Activated T-cell treated with anti-CD3 and anti-CD28 coated beads, Interleukin-2, amount 50 U/mL, for 72 hours (primary cell): ENCODE data around the gene PXT1. TPM values are rescaled to one million over a fixed set of nuclear protein-coding genes. Genes with fewer than 3 reads are reported as not detected.

ENCODE experiments used
- ATAC-seq, 2 donors: fragments of 150-1000 bp; cut with Tn5 transposase; replicated peaks in 1 of 2; 2 replicates each; pipeline ENCODE4 v1.10.0; 2021; ENCODE audit warnings: moderate library complexity in 2 of 2, mild to moderate bottlenecking in 1 of 2
- DNase-seq, 2 donors: peaks; one replicate each; pipeline ENCODE4 v3.0.0; 2021 to 2022; ENCODE audit warnings: mixed read lengths in 1 of 2
- H3K27ac Mint-ChIP-seq: one replicate; pipeline ENCODE4 v1.8.0; 2022; ENCODE audit warnings: mild to moderate bottlenecking, moderate library complexity, mixed read lengths
- H3K27me3 Mint-ChIP-seq: one replicate; pipeline ENCODE4 v1.8.0; 2022; ENCODE audit warnings: low read depth, mixed read lengths
- H3K36me3 Mint-ChIP-seq, 2 donors: one replicate each; pipeline ENCODE4 v1.8.0; 2022; ENCODE audit warnings: mixed read lengths in 2 of 2, mild to moderate bottlenecking in 1 of 2; ENCODE audit not compliant: insufficient read depth in 2 of 2
- H3K4me1 Mint-ChIP-seq: one replicate; pipeline ENCODE4 v1.8.0; 2022; ENCODE audit warnings: low read depth, mixed read lengths
- H3K4me3 Mint-ChIP-seq, 2 donors: one replicate each; pipeline ENCODE4 v1.8.0; 2022; ENCODE audit warnings: mild to moderate bottlenecking in 2 of 2, mixed read lengths in 2 of 2, moderate library complexity in 2 of 2
- H3K9me3 Mint-ChIP-seq, 2 donors: one replicate each; pipeline ENCODE4 v1.8.0; 2022; ENCODE audit warnings: mixed read lengths in 2 of 2
- total RNA-seq, 2 donors: library from RNA; stranded (reverse); gene quantifications; one replicate each; pipeline ENCODE4 v1.2.3, GENCODE V29; 2022

The PXT1 gene
- total RNA-seq, 2 donors from 2014 or later, result 0.25 to 0.48 TPM

DNA sequence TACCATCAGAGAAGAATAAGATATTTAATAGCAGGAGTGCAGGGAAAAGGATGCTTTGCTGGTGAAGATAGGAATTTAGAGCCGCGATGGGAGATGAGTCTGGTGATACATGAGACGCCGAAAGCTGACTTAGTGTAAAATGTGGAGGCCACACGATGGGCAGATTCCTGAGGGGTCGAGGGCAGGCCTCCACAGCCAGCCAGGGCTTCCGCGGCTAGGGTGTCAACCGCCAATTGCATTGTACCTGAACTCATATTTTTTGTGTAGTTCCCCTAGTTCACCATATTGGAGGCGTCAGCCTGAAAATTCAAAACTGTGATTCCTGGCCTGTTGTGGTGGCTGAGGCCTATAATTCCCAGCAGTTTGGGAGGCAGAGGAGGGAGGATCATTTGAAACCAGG, 63.7 kb downstream of the PXT1 start:
- H3K27me3 Mint-ChIP-seq, result no peaks in the 10 kb centered on the region
- DNase-seq (no peak), ATAC-seq (no peak)
- H3K36me3 Mint-ChIP-seq, result no peaks in the 10 kb centered on the region
- H3K4me1 Mint-ChIP-seq, result peaks cover 5% of the 10 kb centered on the region
- no peak overlapping the region for H3K27ac Mint-ChIP-seq
- H3K9me3 Mint-ChIP-seq, result no peaks in the 10 kb centered on the region
- no peak overlapping the region for H3K4me3 Mint-ChIP-seq

DNA sequence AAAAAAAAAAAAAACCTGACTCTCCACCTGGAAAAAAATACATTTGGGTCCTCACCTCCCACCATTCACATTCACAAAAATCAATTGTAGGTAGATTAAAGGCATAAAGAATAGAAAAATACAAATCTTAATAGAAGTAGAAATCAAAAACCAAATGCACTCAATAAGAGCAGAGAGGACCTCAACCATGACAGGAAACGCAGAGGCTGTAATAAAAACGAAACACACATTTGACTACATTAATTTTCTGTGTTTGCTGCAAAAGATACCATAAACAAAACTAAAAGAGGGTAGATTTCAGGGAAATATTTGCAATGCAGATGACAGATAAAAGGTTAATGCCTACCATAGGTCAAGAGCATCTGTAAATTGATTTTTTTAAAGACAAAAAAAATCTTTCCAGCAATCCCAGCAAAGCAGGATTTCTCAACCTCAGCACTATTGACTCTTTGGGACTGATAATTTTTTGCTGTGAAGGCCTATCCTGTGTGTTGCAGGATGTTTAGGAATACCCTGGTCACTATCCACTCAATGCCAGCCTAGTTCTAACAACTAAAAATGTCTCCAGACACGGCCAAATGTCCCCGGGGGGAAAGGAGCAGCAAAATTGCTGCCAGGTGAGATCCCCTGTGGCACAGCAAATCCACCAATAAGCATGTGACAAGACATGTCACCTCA, 64.3 kb downstream of the PXT1 start:
- no peaks in the 10 kb centered on the region for H3K36me3 Mint-ChIP-seq
- H3K27me3 Mint-ChIP-seq, result no peaks in the 10 kb centered on the region
- ATAC-seq, result no peak

DNA sequence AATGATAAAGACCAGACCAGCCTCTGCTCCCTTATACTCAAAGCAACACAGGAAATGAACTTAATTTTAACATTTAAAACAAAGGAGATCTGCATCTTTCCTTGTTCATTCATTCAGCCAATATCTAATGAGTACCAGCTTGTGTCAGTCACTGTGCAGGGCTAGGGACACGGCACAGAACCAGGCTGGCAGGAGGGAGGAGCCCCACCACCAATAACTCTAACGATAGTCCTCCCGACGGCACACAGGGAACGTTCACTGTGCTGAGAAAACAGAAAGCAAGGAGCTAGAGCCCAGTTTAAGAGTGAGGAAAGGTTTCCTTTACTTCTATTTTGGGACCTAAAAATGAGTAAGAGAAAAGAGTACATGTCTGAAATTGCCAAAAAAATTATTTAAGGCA, 65.1 kb downstream of the PXT1 start:
- ATAC-seq (no peak), DNase-seq (no peak)
- no peaks in the 10 kb centered on the region for H3K27me3 Mint-ChIP-seq
- no peaks in the 10 kb centered on the region for H3K9me3 Mint-ChIP-seq
- no peaks in the 10 kb centered on the region for H3K4me1 Mint-ChIP-seq
- H3K4me3 Mint-ChIP-seq, result peak overlapping the region in 1 of 2 donors; percentile 37
- no peak overlapping the region for H3K27ac Mint-ChIP-seq
- no peaks in the 10 kb centered on the region for H3K36me3 Mint-ChIP-seq

More for the DNA sequence above, 64.3 kb downstream of the PXT1 start:
- no peak for DNase-seq
- Mint-ChIP-seq H3K4me1 (no peaks in the 10 kb centered on the region), H3K9me3 (no peaks in the 10 kb centered on the region), H3K27ac (peak overlapping the region; percentile 41), H3K4me3 (peak overlapping the region in 1 of 2 donors; percentile 37)

DNA sequence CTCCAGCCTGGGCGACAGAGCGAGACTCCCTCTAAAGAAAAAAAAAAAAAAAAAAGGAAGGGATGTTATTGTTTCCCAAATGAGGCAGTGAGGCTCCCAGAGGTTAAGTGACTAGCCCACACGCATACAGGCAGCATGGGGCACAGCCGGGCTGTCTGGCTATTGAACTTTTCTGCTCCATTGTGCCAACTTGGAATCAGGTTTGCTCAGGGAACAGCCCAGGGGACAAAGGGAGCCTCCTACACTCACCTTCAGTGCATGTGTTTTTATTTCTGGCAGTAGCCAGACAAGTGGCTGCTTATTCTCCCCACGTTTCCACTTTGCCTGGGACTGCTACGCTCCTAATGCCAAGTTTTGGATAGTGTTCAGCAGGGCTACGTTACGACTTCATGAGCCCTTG, 65.9 kb downstream of the PXT1 start:
- H3K4me1 Mint-ChIP-seq, result no peaks in the 10 kb centered on the region
- H3K9me3 Mint-ChIP-seq, result no peaks in the 10 kb centered on the region
- no peaks in the 10 kb centered on the region for H3K27me3 Mint-ChIP-seq
- H3K27ac Mint-ChIP-seq, result no peak overlapping the region
- ATAC-seq (no peak), DNase-seq (no peak)
- no peaks in the 10 kb centered on the region for H3K36me3 Mint-ChIP-seq
- no peak overlapping the region for H3K4me3 Mint-ChIP-seq

DNA sequence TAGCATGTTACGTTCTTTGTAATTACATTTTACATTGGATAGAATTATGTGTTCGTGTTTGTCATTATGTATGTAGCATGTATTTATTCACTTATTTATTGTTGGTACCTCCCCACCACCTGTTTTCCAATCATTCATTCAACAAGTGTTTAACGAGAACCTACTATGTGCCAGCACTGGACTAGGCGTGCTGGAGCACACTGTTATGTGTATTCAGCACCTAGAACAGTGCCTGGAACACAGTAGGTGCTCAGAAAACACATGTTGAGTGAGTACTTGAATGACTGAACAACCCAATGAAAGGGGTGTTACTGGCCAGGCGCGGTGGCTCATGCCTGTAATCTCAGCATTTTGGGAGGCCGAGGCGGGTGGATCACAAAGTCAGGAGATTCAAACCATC, 66.5 kb downstream of the PXT1 start:
- DNase-seq (no peak), ATAC-seq (no peak)
- Mint-ChIP-seq H3K4me3 (no peak overlapping the region), H3K27me3 (no peaks in the 10 kb centered on the region), H3K27ac (no peak overlapping the region), H3K9me3 (no peaks in the 10 kb centered on the region), H3K4me1 (no peaks in the 10 kb centered on the region), H3K36me3 (no peaks in the 10 kb centered on the region)

DNA sequence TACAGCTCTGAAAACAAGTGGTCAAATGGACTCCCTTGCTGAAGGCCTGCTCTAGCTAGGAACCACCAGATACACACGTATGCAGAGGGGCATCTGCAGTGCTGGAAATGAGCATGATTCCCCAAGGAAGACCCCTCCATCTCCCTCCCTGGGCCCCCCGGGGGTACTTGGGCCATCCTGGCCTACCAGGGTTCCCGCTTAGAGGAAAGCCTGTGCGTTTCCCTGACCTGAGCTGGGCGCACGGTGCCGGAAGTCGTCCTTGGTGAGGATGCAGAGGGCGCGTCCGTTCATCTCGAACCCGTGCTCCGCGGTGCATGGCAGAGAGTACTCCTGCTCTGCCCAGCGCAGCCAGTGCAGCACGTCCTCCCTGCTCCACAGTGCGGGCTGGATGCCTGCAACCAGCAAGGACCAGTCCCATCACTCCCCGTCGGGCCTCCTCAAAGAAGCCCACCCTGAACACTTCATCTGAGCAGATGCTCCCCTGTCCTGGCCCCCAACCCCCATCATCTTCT, 67.0 kb downstream of the PXT1 start:
- Mint-ChIP-seq H3K4me3 (no peak overlapping the region), H3K4me1 (no peaks in the 10 kb centered on the region), H3K36me3 (no peaks in the 10 kb centered on the region), H3K9me3 (no peaks in the 10 kb centered on the region), H3K27ac (no peak overlapping the region), H3K27me3 (no peaks in the 10 kb centered on the region)
- DNase-seq (no peak), ATAC-seq (no peak)

DNA sequence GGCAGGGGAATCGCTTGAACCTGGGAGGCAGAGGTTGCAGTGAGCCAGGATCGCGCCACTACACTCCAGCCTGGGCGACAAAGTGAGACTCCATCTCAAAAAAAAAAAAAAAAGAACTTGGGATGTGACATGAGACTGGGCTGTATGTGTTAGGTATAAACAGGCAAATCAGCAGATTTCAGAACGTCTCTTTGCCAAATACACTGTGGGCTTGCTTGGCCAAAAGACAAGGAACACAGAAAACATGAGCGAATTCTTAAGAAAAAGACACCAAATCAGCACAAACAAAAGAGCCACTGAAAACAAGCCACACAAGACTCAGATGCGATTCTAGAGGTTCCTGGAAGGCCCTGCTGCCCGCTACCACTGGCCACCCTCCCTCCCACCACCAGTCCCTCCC, 67.7 kb downstream of the PXT1 start:
- ATAC-seq (no peak), DNase-seq (no peak)
- Mint-ChIP-seq H3K9me3 (no peaks in the 10 kb centered on the region), H3K4me3 (no peak overlapping the region), H3K36me3 (no peaks in the 10 kb centered on the region), H3K27ac (no peak overlapping the region), H3K27me3 (no peaks in the 10 kb centered on the region), H3K4me1 (no peaks in the 10 kb centered on the region)

DNA sequence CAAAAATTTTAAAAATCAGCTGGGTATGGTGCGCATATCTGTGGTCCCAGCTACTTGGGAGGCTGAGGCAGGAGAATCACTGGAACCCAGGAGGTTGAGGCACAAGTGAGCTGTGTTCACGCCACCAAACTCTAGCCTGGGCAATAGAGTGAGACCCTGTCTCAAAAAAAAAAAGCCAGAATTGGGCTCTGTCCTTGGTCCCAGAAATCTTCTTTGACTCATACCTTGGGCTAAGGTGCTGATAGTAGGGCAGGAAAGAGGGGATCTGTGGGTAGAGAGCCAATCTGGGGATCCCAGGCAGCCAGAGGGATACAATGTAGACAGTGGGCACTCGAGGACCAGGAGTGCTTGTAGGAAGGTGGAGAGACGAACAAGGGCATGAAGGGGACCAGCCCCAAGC, 68.5 kb downstream of the PXT1 start:
- no peaks in the 10 kb centered on the region for H3K4me1 Mint-ChIP-seq
- no peaks in the 10 kb centered on the region for H3K36me3 Mint-ChIP-seq
- H3K4me3 Mint-ChIP-seq, result no peak overlapping the region
- H3K9me3 Mint-ChIP-seq, result no peaks in the 10 kb centered on the region
- no peaks in the 10 kb centered on the region for H3K27me3 Mint-ChIP-seq
- ATAC-seq (no peak), DNase-seq (no peak)
- no peak overlapping the region for H3K27ac Mint-ChIP-seq

DNA sequence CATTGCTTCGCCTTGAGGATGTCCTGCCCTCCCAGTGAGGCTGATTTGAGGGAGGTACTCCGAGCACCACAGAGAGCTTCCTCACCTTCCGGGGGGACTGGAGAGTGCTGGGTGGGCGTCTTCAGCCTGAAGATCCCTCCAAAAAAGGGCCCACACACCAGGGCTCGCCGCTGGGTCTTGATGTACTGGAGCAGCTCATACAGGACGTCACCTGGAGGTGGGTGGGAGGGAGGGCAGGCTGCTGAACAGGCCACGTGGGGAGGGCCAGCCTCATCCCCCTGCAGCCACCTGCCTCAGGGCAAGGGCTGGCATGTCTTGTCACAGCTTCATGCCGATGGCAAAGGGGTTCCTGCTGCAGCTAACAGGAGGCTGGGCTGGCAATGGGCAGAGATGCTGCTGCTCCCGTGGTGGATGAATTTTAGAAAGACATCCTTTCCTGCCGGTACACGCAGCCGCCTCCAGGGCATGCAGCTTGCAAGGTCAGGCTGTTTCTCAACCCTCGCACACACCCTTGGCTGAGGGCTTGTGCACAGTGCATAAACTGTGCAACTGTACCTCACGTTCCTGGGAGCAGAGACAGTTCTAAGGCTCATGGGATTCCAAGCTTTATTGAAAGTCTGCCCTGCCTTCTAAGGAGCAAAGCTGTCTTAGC, 69.2 kb downstream of the PXT1 start:
- DNase-seq, result no peak
- H3K4me3 Mint-ChIP-seq, result no peak overlapping the region
- no peaks in the 10 kb centered on the region for H3K36me3 Mint-ChIP-seq
- ATAC-seq, result no peak
- no peak overlapping the region for H3K27ac Mint-ChIP-seq
- H3K27me3 Mint-ChIP-seq, result no peaks in the 10 kb centered on the region
- H3K9me3 Mint-ChIP-seq, result no peaks in the 10 kb centered on the region
- no peaks in the 10 kb centered on the region for H3K4me1 Mint-ChIP-seq

DNA sequence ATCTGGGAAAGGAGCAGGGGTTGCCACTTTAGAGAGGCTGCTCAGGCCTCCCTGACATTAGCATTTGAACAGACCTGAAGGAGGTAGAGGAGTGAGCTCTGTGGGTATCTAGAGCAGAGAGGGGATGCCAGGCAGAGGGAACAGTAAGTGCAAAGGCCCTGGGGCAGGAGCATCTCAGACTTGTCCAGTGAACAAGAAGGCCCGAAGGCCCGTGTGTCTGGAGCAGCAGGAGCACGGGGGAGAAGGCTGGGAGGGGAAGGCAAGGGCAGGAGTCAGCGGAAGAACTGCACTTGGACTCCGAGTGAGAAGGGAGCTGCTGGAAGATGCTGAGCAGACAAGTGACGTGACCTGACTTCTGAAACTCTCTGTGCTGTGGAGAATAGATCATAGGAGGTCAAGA, 70.6 kb downstream of the PXT1 start:
- Mint-ChIP-seq H3K4me1 (no peaks in the 10 kb centered on the region), H3K9me3 (no peaks in the 10 kb centered on the region), H3K27ac (no peak overlapping the region), H3K36me3 (no peaks in the 10 kb centered on the region), H3K4me3 (no peak overlapping the region), H3K27me3 (no peaks in the 10 kb centered on the region)
- DNase-seq (no peak), ATAC-seq (no peak)

DNA sequence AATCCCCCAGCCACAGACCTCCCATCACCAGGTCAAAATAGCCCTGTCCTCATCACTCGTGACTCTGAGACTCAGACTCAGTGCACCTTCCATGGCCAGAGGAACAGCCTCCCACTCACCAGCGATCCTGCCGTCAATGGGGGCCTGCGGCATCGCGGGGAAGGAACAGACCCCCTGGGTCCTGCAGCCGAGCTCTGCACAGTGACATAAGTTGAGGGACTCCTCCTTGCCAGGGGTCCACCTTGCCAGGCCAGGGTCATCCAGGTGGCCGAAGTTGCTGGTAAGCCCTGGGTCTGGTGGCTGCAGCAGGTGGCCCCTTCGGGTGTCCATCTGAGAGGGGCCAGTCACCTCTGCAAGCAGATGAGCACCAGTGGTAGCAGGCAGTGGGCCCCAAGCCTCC, 71.4 kb downstream of the PXT1 start:
- no peak overlapping the region for H3K27ac Mint-ChIP-seq
- H3K27me3 Mint-ChIP-seq, result no peaks in the 10 kb centered on the region
- ATAC-seq (no peak), DNase-seq (no peak)
- no peaks in the 10 kb centered on the region for H3K9me3 Mint-ChIP-seq
- H3K4me3 Mint-ChIP-seq, result no peak overlapping the region
- no peaks in the 10 kb centered on the region for H3K36me3 Mint-ChIP-seq
- no peaks in the 10 kb centered on the region for H3K4me1 Mint-ChIP-seq

DNA sequence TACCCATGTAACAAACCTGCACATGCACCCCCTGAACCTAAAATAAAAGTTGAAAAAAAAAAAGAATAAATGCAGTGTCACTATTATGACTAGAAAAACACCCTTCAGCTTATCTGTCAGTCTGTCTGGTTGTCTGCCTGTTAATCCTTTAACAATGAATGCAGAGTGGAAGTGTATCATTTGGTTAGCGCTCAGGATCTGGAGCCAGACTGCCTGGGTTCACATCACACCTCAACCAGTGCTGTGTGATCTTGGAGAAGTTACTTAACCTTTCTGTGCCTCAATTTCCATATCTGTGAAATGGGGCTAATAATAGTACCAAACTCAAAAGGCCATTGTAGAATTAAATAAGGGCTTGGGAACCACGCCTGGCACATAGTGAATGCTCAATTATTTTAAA, 72.0 kb downstream of the PXT1 start:
- H3K4me3 Mint-ChIP-seq, result no peak overlapping the region
- no peaks in the 10 kb centered on the region for H3K27me3 Mint-ChIP-seq
- H3K9me3 Mint-ChIP-seq, result no peaks in the 10 kb centered on the region
- H3K27ac Mint-ChIP-seq, result no peak overlapping the region
- DNase-seq, result no peak
- ATAC-seq, result no peak
- H3K4me1 Mint-ChIP-seq, result no peaks in the 10 kb centered on the region
- H3K36me3 Mint-ChIP-seq, result no peaks in the 10 kb centered on the region

DNA sequence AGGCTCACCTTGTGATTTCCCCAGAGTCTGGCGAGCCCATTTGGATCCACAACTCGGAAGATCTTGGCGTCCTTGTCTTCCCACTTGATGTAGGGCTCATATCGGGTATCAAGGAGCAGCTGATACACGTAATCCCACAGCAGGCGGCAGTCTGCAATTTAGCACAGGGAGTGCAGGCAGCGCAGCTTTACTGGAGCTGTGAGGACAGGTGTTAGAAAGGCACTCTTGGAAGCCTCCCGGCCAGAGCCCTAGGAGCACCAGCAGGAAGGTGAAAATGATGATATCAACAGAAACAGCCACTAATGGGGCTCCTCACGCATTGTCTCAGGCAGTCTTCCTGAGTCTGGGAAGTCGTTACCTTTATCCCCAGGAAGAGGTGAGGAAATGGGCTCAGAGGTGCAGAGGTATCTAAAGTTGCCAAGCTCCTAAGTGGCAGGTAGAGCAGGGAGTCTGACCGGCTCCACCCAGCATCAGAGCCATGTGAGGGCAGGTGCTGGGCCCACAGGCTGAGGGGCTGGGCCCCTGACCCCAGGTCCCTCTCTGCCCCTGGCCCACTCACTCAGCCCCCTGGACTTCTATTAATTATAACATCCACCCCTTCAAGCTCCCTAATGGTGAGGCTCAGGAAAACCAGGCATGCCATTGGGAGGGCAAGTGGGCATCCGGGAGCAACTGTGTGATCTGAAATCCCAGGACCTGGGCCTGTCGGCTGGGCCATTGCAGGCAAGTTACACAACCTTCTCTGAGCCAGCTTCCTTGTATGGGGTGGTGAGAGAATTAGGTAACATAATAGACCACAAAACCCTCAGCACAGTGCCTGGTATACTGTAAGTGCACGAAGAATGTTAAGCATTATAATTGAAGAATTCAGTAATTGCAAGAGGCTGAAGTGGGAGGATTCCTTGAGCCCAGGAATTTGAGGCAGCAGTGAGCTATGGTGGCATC, 73.5 kb downstream of the PXT1 start:
- Mint-ChIP-seq H3K4me1 (peaks cover 5% of the 10 kb centered on the region), H3K27me3 (no peaks in the 10 kb centered on the region), H3K4me3 (no peak overlapping the region), H3K9me3 (no peaks in the 10 kb centered on the region), H3K27ac (no peak overlapping the region), H3K36me3 (no peaks in the 10 kb centered on the region)
- ATAC-seq (no peak), DNase-seq (no peak)
